Peyer's patch (tissue), 4 donors: Measurements from ENCODE around the gene USP36.

ENCODE experiments used
- POLR2A ChIP-seq, 2 donors: fragments of 450-650 bp; IDR thresholded peaks; one replicate each; pipeline ENCODE4 v1.5.1; 2017; ENCODE audit warnings: antibody characterized with exemption in 2 of 2, mild to moderate bottlenecking in 2 of 2, moderate library complexity in 2 of 2
- TF ChIP-seq, protein P1 (sequence below), 6 experiments: fragments of 450-650 bp in 4 of 6; fragments of 200-600 bp in 2 of 6; sonication (generic) in 1 of 6; IDR thresholded peaks; one replicate each; pipeline ENCODE4 v1.5.1; 2017 to 2019; ENCODE audit warnings: antibody characterized with exemption in 6 of 6, mild to moderate bottlenecking in 3 of 6, moderate library complexity in 1 of 6

DNA sequence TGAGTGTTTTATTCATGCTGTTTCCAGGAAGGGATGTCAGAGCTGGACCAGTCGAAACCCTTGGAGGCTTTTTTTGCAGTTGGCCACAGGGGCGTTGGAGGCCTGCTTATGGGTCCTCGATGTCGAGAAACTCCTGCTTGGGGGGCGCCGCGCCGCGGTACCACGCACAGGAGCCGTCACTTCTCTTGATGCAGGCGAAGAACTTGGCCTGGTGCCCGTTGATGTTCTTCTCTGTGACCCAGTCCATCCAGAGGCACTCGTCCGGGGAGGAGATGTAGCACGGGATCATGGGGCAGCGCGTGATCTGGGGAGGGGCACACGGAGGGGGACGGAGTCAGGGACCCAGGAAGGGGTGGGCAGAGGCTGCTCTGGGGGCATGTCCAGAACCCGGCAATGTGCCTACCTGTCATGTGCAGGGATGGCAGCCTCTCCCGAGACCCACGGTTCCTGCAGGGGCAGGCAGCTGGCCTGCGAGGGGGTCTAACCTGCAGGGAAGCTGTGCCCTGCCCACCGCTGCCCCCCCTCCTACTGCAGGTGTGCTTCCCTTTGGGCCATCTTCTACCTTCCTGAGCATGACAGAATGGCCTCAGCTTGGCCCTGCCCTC, 15.0 kb upstream of the USP36 start:
- TF ChIP-seq, protein P1, sequence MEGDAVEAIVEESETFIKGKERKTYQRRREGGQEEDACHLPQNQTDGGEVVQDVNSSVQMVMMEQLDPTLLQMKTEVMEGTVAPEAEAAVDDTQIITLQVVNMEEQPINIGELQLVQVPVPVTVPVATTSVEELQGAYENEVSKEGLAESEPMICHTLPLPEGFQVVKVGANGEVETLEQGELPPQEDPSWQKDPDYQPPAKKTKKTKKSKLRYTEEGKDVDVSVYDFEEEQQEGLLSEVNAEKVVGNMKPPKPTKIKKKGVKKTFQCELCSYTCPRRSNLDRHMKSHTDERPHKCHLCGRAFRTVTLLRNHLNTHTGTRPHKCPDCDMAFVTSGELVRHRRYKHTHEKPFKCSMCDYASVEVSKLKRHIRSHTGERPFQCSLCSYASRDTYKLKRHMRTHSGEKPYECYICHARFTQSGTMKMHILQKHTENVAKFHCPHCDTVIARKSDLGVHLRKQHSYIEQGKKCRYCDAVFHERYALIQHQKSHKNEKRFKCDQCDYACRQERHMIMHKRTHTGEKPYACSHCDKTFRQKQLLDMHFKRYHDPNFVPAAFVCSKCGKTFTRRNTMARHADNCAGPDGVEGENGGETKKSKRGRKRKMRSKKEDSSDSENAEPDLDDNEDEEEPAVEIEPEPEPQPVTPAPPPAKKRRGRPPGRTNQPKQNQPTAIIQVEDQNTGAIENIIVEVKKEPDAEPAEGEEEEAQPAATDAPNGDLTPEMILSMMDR (IDR thresholded peaks at IDR 0.05): no peak
- TF ChIP-seq POLR2A (IDR thresholded peaks at IDR 0.05): no peak
